ENCODE measurements around the gene MAML3.

Gene MAML3

DNA sequence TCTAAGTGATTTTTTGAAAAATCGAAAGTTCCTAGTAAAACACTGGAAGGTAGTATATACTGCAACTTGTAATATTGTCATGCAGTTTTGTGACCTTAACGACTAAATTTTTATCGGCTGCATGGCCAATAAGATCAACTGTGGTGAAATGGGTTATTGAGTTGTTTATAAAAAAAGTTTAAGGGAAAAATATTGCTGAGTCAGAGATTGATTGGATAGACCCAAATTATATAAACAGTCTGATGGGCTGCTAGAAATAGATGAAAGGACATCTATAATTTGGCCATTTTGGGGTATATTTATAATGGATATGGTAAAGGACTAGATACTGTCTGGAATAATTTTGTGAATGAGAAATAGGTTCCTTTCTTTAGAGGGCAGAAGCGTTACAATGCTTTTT, 432.2 kb downstream of the MAML3 start:
- no peak for TF ChIP-seq CREB1 (IDR thresholded peaks at IDR 0.05; ENCODE audit: low read depth)
- TF ChIP-seq CEBPB (IDR thresholded peaks at IDR 0.05): no peak
- no peak for TF ChIP-seq EP300 (IDR thresholded peaks at IDR 0.05; ENCODE audit: borderline replicate concordance)
- TF ChIP-seq TEAD4 (IDR thresholded peaks at IDR 0.05): no peak
- TF ChIP-seq YY1 (IDR thresholded peaks at IDR 0.05; ENCODE audit: low read depth): no peak
- TF ChIP-seq TAF1 (IDR thresholded peaks at IDR 0.05; ENCODE audit: low read depth): no peak
- no peak for TF ChIP-seq FOXM1 (IDR thresholded peaks at IDR 0.05; ENCODE audit: borderline replicate concordance, low read depth)
- TF ChIP-seq EGR1 (IDR thresholded peaks at IDR 0.05): no peak
- TF ChIP-seq, protein P1, sequence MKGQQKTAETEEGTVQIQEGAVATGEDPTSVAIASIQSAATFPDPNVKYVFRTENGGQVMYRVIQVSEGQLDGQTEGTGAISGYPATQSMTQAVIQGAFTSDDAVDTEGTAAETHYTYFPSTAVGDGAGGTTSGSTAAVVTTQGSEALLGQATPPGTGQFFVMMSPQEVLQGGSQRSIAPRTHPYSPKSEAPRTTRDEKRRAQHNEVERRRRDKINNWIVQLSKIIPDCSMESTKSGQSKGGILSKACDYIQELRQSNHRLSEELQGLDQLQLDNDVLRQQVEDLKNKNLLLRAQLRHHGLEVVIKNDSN (IDR thresholded peaks at IDR 0.05): no peak
- no peak for TF ChIP-seq RAD21 (IDR thresholded peaks at IDR 0.05; ENCODE audit: low read depth)
- no peak for TF ChIP-seq ZBTB7A (IDR thresholded peaks at IDR 0.05; ENCODE audit: low read depth)
- TF ChIP-seq, protein P2, sequence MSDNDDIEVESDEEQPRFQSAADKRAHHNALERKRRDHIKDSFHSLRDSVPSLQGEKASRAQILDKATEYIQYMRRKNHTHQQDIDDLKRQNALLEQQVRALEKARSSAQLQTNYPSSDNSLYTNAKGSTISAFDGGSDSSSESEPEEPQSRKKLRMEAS (IDR thresholded peaks at IDR 0.05): no peak
- TF ChIP-seq TCF12 (IDR thresholded peaks at IDR 0.05; ENCODE audit: low read depth): no peak
- TF ChIP-seq, protein P3, sequence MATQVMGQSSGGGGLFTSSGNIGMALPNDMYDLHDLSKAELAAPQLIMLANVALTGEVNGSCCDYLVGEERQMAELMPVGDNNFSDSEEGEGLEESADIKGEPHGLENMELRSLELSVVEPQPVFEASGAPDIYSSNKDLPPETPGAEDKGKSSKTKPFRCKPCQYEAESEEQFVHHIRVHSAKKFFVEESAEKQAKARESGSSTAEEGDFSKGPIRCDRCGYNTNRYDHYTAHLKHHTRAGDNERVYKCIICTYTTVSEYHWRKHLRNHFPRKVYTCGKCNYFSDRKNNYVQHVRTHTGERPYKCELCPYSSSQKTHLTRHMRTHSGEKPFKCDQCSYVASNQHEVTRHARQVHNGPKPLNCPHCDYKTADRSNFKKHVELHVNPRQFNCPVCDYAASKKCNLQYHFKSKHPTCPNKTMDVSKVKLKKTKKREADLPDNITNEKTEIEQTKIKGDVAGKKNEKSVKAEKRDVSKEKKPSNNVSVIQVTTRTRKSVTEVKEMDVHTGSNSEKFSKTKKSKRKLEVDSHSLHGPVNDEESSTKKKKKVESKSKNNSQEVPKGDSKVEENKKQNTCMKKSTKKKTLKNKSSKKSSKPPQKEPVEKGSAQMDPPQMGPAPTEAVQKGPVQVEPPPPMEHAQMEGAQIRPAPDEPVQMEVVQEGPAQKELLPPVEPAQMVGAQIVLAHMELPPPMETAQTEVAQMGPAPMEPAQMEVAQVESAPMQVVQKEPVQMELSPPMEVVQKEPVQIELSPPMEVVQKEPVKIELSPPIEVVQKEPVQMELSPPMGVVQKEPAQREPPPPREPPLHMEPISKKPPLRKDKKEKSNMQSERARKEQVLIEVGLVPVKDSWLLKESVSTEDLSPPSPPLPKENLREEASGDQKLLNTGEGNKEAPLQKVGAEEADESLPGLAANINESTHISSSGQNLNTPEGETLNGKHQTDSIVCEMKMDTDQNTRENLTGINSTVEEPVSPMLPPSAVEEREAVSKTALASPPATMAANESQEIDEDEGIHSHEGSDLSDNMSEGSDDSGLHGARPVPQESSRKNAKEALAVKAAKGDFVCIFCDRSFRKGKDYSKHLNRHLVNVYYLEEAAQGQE (IDR thresholded peaks at IDR 0.05; ENCODE audit: low read depth): no peak
- no peak for TF ChIP-seq NFIC (IDR thresholded peaks at IDR 0.05)

DNA sequence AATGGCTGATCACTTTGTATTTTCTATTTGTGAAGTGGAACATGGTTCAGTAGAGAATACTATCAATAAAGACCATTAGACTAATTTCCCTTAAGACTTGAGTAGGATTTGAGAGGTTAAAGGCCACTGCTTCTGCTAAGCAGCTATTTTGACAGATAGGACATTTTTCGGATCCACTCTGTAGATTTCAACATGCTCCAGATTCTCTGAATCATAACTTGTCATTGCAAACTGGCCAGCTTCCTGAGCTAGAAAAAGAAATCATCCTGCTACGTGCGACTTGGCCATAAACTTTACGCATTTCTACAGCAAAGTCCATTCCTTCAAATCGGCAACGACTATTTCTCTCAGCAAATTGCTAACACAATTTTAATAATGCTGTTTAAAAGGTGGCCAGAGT, 433.2 kb downstream of the MAML3 start:
- TF ChIP-seq, protein P1 (IDR thresholded peaks at IDR 0.05): no peak
- TF ChIP-seq CEBPB (IDR thresholded peaks at IDR 0.05) (no peak), TCF12 (IDR thresholded peaks at IDR 0.05; ENCODE audit: low read depth) (no peak), NFIC (IDR thresholded peaks at IDR 0.05) (no peak), TAF1 (IDR thresholded peaks at IDR 0.05; ENCODE audit: low read depth) (no peak), EP300 (IDR thresholded peaks at IDR 0.05; ENCODE audit: borderline replicate concordance) (no peak), TEAD4 (IDR thresholded peaks at IDR 0.05) (no peak), FOXM1 (IDR thresholded peaks at IDR 0.05; ENCODE audit: borderline replicate concordance, low read depth) (no peak)
- TF ChIP-seq, protein P2 (IDR thresholded peaks at IDR 0.05): no peak

GRCh38 chr4:139719381-139720101, 434.4 kb downstream of the MAML3 start:
- TF ChIP-seq TCF12 (IDR thresholded peaks at IDR 0.05; ENCODE audit: low read depth): no peak
- TF ChIP-seq, protein P2 (IDR thresholded peaks at IDR 0.05): no peak
- no peak for TF ChIP-seq YY1 (IDR thresholded peaks at IDR 0.05; ENCODE audit: low read depth)
- TF ChIP-seq TAF1 (IDR thresholded peaks at IDR 0.05; ENCODE audit: low read depth): no peak
- TF ChIP-seq TEAD4 (IDR thresholded peaks at IDR 0.05): no peak
- no peak for TF ChIP-seq EP300 (IDR thresholded peaks at IDR 0.05; ENCODE audit: borderline replicate concordance)
- TF ChIP-seq, protein P3 (IDR thresholded peaks at IDR 0.05; ENCODE audit: low read depth): no peak
- TF ChIP-seq CEBPB (IDR thresholded peaks at IDR 0.05): no peak
- TF ChIP-seq RAD21 (IDR thresholded peaks at IDR 0.05; ENCODE audit: low read depth): no peak
- TF ChIP-seq NFIC (IDR thresholded peaks at IDR 0.05): no peak
- TF ChIP-seq FOXM1 (IDR thresholded peaks at IDR 0.05; ENCODE audit: borderline replicate concordance, low read depth): no peak
- TF ChIP-seq CREB1 (IDR thresholded peaks at IDR 0.05; ENCODE audit: low read depth): no peak
- no peak for TF ChIP-seq ZBTB7A (IDR thresholded peaks at IDR 0.05; ENCODE audit: low read depth)
- TF ChIP-seq EGR1 (IDR thresholded peaks at IDR 0.05): no peak
- TF ChIP-seq, protein P1 (IDR thresholded peaks at IDR 0.05): no peak

GRCh38 chr4:139718833-139719232, 435.2 kb downstream of the MAML3 start:
- TF ChIP-seq RAD21 (IDR thresholded peaks at IDR 0.05; ENCODE audit: low read depth): no peak
- no peak for TF ChIP-seq FOXM1 (IDR thresholded peaks at IDR 0.05; ENCODE audit: borderline replicate concordance, low read depth)
- TF ChIP-seq ZBTB7A (IDR thresholded peaks at IDR 0.05; ENCODE audit: low read depth): no peak
- TF ChIP-seq EP300 (IDR thresholded peaks at IDR 0.05; ENCODE audit: borderline replicate concordance): no peak
- no peak for TF ChIP-seq EGR1 (IDR thresholded peaks at IDR 0.05)
- TF ChIP-seq TAF1 (IDR thresholded peaks at IDR 0.05; ENCODE audit: low read depth): no peak
- TF ChIP-seq NFIC (IDR thresholded peaks at IDR 0.05): no peak
- TF ChIP-seq TCF12 (IDR thresholded peaks at IDR 0.05; ENCODE audit: low read depth): no peak
- no peak for TF ChIP-seq CEBPB (IDR thresholded peaks at IDR 0.05)
- TF ChIP-seq YY1 (IDR thresholded peaks at IDR 0.05; ENCODE audit: low read depth): no peak
- TF ChIP-seq, protein P1 (IDR thresholded peaks at IDR 0.05): no peak
- TF ChIP-seq, protein P2 (IDR thresholded peaks at IDR 0.05): no peak
- no peak for TF ChIP-seq CREB1 (IDR thresholded peaks at IDR 0.05; ENCODE audit: low read depth)
- TF ChIP-seq, protein P3 (IDR thresholded peaks at IDR 0.05; ENCODE audit: low read depth): no peak
- no peak for TF ChIP-seq TEAD4 (IDR thresholded peaks at IDR 0.05)

Measured in Ishikawa (cell line).